ENCODE results near the gene FBXL16.

DNA sequence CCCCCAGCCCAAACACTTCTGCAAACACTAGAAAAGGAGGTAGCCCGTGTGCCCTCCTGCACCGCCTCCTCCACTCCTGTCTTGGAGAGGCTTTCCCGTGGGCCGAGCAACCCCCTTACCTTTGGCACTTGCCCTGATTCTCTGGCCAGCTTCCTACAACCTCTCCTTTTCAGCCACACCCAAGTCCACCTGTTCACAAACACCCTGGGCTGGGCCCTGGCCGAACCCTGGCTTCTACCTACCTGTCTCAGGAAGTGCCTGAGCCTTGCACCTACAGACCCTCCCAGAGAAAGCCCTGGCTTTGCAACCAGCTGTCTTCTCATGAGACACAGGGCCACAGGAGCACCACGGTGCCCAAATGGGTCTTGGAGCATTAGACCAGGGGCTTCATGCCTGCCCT, 13.3 kb upstream of the FBXL16 start:
- TF ChIP-seq, protein P1, sequence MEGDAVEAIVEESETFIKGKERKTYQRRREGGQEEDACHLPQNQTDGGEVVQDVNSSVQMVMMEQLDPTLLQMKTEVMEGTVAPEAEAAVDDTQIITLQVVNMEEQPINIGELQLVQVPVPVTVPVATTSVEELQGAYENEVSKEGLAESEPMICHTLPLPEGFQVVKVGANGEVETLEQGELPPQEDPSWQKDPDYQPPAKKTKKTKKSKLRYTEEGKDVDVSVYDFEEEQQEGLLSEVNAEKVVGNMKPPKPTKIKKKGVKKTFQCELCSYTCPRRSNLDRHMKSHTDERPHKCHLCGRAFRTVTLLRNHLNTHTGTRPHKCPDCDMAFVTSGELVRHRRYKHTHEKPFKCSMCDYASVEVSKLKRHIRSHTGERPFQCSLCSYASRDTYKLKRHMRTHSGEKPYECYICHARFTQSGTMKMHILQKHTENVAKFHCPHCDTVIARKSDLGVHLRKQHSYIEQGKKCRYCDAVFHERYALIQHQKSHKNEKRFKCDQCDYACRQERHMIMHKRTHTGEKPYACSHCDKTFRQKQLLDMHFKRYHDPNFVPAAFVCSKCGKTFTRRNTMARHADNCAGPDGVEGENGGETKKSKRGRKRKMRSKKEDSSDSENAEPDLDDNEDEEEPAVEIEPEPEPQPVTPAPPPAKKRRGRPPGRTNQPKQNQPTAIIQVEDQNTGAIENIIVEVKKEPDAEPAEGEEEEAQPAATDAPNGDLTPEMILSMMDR (conservative IDR thresholded peaks at IDR 0.05), result no peak
- no peak for TF ChIP-seq EZH2 (IDR thresholded peaks at IDR 0.05; ENCODE audit: low read depth)

Data from PC-9 (cell line).